Heart left ventricle (tissue), 13 donors: ENCODE data around the gene GPR15.

ENCODE experiments used
- CTCF ChIP-seq, 12 donors: fragments of 200-600 bp; sonication (generic) in 4 of 12; IDR thresholded peaks; one replicate each; pipeline versions ENCODE4 v1.5.0 to v1.8.0; 2018 to 2022; ENCODE audit warnings: antibody characterized with exemption in 12 of 12, mild to moderate bottlenecking in 5 of 12
- POLR2A ChIP-seq, 2 donors: fragments of 450-650 bp; IDR thresholded peaks; one replicate each; pipeline ENCODE4 v1.6.1; 2017; ENCODE audit warnings: antibody characterized with exemption in 2 of 2, mild to moderate bottlenecking in 2 of 2, moderate library complexity in 2 of 2
- donor health status: ischemic (EF 13 %, LVEDD 7.1; RV severe dilation, severe dysfunction).
- donor health status: DM: no; HTN: yes; CAD: no.
- donor health status: DM: no; HTN: no; CAD: no.
- donor health status: ischemic (EF 25% LVEDD 6.9; RV normal size, moderate dysfunction).
- donor health status: ischemic (EF 25% LVEDD 5.7; RV mildly dilated, moderate dysfunction).
- donor health status: ischemic (EF 35%, LVEDD 5.7; RV mildly dilated, moderate dysfunction).
- donor health status: nonischemic (EF 11% LVEDD 7.7; RV severe dilation, severe dysfunction).
- donor health status: DM: yes; HTN: yes; CAD: no.
- donor health status: PGD.
- donor health status: ischemic (EF 29% LVEDD 5.4; RV normal size, mild dysfunction).
- donor health status: nonischemic (EF 23%, LVEDD 6.1; RV moderate dilation, normal function).

- no peak for TF ChIP-seq POLR2A (IDR thresholded peaks at IDR 0.05)
- no peak for TF ChIP-seq CTCF (IDR thresholded peaks at IDR 0.05)
These were observed 26.5 kb downstream of the GPR15 start for GRCh38 chr3:98558100-98558827.
